HG02571 (cell line): Measurements from ENCODE around the gene TSC22D2.

Experiments
- ATAC-seq: cut with Tn5 transposase; IDR thresholded peaks from one replicate; pipeline ENCODE4 v1.9.1; 2021; ENCODE audit warnings: mild to moderate bottlenecking, moderate library complexity; ENCODE audit not compliant: unreplicated experiment

The TSC22D2 gene

GRCh38 chr3:150408221-150409124 is at the start of gene TSC22D2:
TSC22D2 (plus strand) TSS chr3:150408298; CDS start chr3:150409351, 1,053 bp downstream.
- peak; percentile 61 for ATAC-seq

- no peak for ATAC-seq
These were observed 48.7 kb upstream of the TSC22D2 start for GRCh38 chr3:150359381-150359780.

- no peak for ATAC-seq
These were observed 47.1 kb upstream of the TSC22D2 start for GRCh38 chr3:150360966-150361365.

- no peak for ATAC-seq
These were observed 45.4 kb upstream of the TSC22D2 start for GRCh38 chr3:150362515-150363302.

- no peak for ATAC-seq
These were observed 44.7 kb upstream of the TSC22D2 start for GRCh38 chr3:150363420-150363819.

- no peak for ATAC-seq
These were observed 42.9 kb upstream of the TSC22D2 start for GRCh38 chr3:150365132-150365604.

GRCh38 chr3:150367757-150368156 is 40.3 kb upstream of the TSC22D2 start:
- no peak for ATAC-seq

- no peak for ATAC-seq
These were observed 37.9 kb upstream of the TSC22D2 start for GRCh38 chr3:150370122-150370602.

GRCh38 chr3:150370999-150371398 is 37.1 kb upstream of the TSC22D2 start:
- ATAC-seq: no peak

- ATAC-seq: no peak
These were observed 36.3 kb upstream of the TSC22D2 start for GRCh38 chr3:150371741-150372254.

GRCh38 chr3:150372320-150372719 is 35.8 kb upstream of the TSC22D2 start:
- ATAC-seq: no peak

GRCh38 chr3:150372722-150373121 is 35.4 kb upstream of the TSC22D2 start:
- ATAC-seq: no peak

- no peak for ATAC-seq
These were observed 34.7 kb upstream of the TSC22D2 start for GRCh38 chr3:150373234-150373875.

- ATAC-seq: no peak
These were observed 33.1 kb upstream of the TSC22D2 start for GRCh38 chr3:150374975-150375374.

GRCh38 chr3:150376001-150376848 is 31.9 kb upstream of the TSC22D2 start:
- no peak for ATAC-seq

- ATAC-seq: no peak
These were observed 30.3 kb upstream of the TSC22D2 start for GRCh38 chr3:150377601-150378300.

- no peak for ATAC-seq
These were observed 29.8 kb upstream of the TSC22D2 start for GRCh38 chr3:150378301-150378748.

GRCh38 chr3:150379469-150379868 is 28.6 kb upstream of the TSC22D2 start:
- ATAC-seq: no peak
